Measurements from ENCODE around the gene MEPCE.

Gene MEPCE

GRCh38 chr7:100411101-100411500, 18.5 kb upstream of the MEPCE start:
- Histone ChIP-seq H3K9ac (ENCODE audit: low read length) (no peak overlapping the region), H4K20me1 (ENCODE audit: insufficient read depth, low read length) (no peaks in the 10 kb centered on the region), H3K4me3 (ENCODE audit: low read length) (no peak overlapping the region), H3K79me2 (ENCODE audit: low read length) (no peaks in the 10 kb centered on the region), H2AFZ (ENCODE audit: low read length) (no peak overlapping the region), H3K36me3 (replicated peaks; ENCODE audit: insufficient read depth, low read length) (no peaks in the 10 kb centered on the region), H3K9me2 (replicated peaks; ENCODE audit: insufficient read depth, low read length) (no peaks in the 10 kb centered on the region), H3F3A (ENCODE audit: insufficient read depth, low read length) (no peaks in the 10 kb centered on the region), H3K27me3 (replicated peaks; ENCODE audit: insufficient read depth, low read length) (no peaks in the 10 kb centered on the region), H3K27ac (ENCODE audit: low read length) (no peak overlapping the region), H3K4me1 (ENCODE audit: low read length) (peaks cover 16% of the 10 kb centered on the region), H3K4me2 (ENCODE audit: low read depth, low read length) (no peak overlapping the region), H3K9me3 (replicated peaks; ENCODE audit: insufficient read depth, low read length) (no peaks in the 10 kb centered on the region)
- no peak for DNase-seq
- TF ChIP-seq EZH2phosphoT487 (IDR thresholded peaks at IDR 0.05; ENCODE audit: low read length) (no peak), CTCF (IDR thresholded peaks at IDR 0.05; ENCODE audit: low read length) (no peak), EZH2 (optimal IDR thresholded peaks at IDR 0.05; ENCODE audit: low read depth, low read length) (no peak)

- Histone ChIP-seq H3K9me2 (replicated peaks; ENCODE audit: insufficient read depth, low read length) (no peaks in the 10 kb centered on the region), H4K20me1 (ENCODE audit: insufficient read depth, low read length) (no peaks in the 10 kb centered on the region), H3K9me3 (replicated peaks; ENCODE audit: insufficient read depth, low read length) (no peaks in the 10 kb centered on the region), H3K4me2 (ENCODE audit: low read depth, low read length) (peak overlapping the region; percentile 46; the same call in 1 of the 2 replicates), H3K4me1 (ENCODE audit: low read length) (peaks cover 16% of the 10 kb centered on the region), H3K27ac (ENCODE audit: low read length) (peak overlapping the region; percentile 1; the same call in 1 of the 2 replicates), H3K9ac (ENCODE audit: low read length) (no peak overlapping the region), H3F3A (ENCODE audit: insufficient read depth, low read length) (no peaks in the 10 kb centered on the region), H2AFZ (ENCODE audit: low read length) (peak overlapping the region; percentile 57), H3K27me3 (replicated peaks; ENCODE audit: insufficient read depth, low read length) (no peaks in the 10 kb centered on the region), H3K4me3 (ENCODE audit: low read length) (no peak overlapping the region), H3K79me2 (ENCODE audit: low read length) (no peaks in the 10 kb centered on the region), H3K36me3 (replicated peaks; ENCODE audit: insufficient read depth, low read length) (no peaks in the 10 kb centered on the region)
- no peak for TF ChIP-seq CTCF (IDR thresholded peaks at IDR 0.05; ENCODE audit: low read length)
- TF ChIP-seq EZH2phosphoT487 (IDR thresholded peaks at IDR 0.05; ENCODE audit: low read length): no peak
- no peak for TF ChIP-seq EZH2 (optimal IDR thresholded peaks at IDR 0.05; ENCODE audit: low read depth, low read length)
- no peak for DNase-seq
Observed at GRCh38 chr7:100413346-100413745, 16.3 kb upstream of the MEPCE start.

- peak overlapping the region; percentile 57 for H2AFZ ChIP-seq (ENCODE audit: low read length)
- H3K27me3 ChIP-seq (replicated peaks; ENCODE audit: insufficient read depth, low read length): no peaks in the 10 kb centered on the region
- peaks cover 2% of the 10 kb centered on the region; the same call in 1 of the 2 replicates for H3F3A ChIP-seq (ENCODE audit: insufficient read depth, low read length)
- H3K9me3 ChIP-seq (replicated peaks; ENCODE audit: insufficient read depth, low read length): no peaks in the 10 kb centered on the region
- H3K36me3 ChIP-seq (replicated peaks; ENCODE audit: insufficient read depth, low read length): no peaks in the 10 kb centered on the region
- H3K27ac ChIP-seq (ENCODE audit: low read length): peak overlapping the region; percentile 26; the same call in 1 of the 2 replicates
- peak; percentile 67 for DNase-seq
- TF ChIP-seq EZH2 (optimal IDR thresholded peaks at IDR 0.05; ENCODE audit: low read depth, low read length) (no peak), CTCF (IDR thresholded peaks at IDR 0.05; ENCODE audit: low read length) (no peak), EZH2phosphoT487 (IDR thresholded peaks at IDR 0.05; ENCODE audit: low read length) (no peak)
- peaks cover 18% of the 10 kb centered on the region for H3K4me1 ChIP-seq (ENCODE audit: low read length)
- no peaks in the 10 kb centered on the region for H3K79me2 ChIP-seq (ENCODE audit: low read length)
- H3K9me2 ChIP-seq (replicated peaks; ENCODE audit: insufficient read depth, low read length): no peaks in the 10 kb centered on the region
- H4K20me1 ChIP-seq (ENCODE audit: insufficient read depth, low read length): no peaks in the 10 kb centered on the region
- no peak overlapping the region for H3K9ac ChIP-seq (ENCODE audit: low read length)
- H3K4me3 ChIP-seq (ENCODE audit: low read length): no peak overlapping the region
- peak overlapping the region; percentile 46; the same call in 1 of the 2 replicates for H3K4me2 ChIP-seq (ENCODE audit: low read depth, low read length)
Observed at GRCh38 chr7:100413889-100414288, 15.7 kb upstream of the MEPCE start.
